WI38 (cell line): ENCODE data around the gene SHBG.

Experiments used
- H3K4me3 ChIP-seq: 2 replicates; pipeline ENCODE4 v1.5.1; 2011; ENCODE audit warnings: low read depth, mild to moderate bottlenecking, control low read depth, low read length
- TF ChIP-seq, protein P1 (sequence below): IDR thresholded peaks from 2 replicates; pipeline ENCODE4 v1.5.1; 2012; ENCODE audit warnings: low read depth, mild to moderate bottlenecking, control low read depth, low read length

The SHBG gene

DNA sequence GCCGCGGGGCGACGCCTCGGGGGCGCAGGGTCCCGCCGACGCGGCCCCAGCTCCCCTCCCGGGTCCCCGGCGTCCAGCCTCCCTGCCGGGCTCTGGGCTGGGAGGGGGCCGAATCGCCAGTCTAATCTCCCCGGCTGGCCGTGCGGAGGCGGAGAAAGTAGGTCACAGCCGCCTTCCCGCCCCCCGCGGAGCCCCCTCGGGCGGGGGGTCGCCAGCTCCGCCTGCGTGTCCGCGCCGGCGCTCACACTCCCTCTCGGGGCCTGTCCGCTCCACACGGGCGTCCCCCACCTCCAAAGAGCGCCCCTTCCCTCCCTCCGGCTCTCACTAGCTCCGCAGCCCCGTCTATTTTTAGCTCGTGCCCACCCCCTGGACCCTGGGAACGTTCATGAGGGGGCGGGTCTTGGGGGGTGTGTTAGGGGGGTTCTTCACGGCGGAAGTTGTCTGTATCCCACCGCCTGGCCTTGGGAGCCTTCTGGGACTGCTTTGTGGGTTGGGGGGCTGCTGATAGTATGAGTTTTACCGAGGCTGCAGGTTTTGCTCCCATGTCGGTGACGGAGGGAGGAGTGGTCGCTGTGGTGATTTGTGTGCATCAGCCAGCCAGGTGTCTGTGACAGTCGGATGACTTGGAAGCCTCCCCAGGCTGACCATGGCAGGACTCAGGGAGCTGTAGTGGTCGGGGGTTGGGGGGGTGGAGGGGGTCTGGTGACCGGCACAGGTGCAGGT lies 21.9 kb downstream of the SHBG start:
- TF ChIP-seq, protein P1, sequence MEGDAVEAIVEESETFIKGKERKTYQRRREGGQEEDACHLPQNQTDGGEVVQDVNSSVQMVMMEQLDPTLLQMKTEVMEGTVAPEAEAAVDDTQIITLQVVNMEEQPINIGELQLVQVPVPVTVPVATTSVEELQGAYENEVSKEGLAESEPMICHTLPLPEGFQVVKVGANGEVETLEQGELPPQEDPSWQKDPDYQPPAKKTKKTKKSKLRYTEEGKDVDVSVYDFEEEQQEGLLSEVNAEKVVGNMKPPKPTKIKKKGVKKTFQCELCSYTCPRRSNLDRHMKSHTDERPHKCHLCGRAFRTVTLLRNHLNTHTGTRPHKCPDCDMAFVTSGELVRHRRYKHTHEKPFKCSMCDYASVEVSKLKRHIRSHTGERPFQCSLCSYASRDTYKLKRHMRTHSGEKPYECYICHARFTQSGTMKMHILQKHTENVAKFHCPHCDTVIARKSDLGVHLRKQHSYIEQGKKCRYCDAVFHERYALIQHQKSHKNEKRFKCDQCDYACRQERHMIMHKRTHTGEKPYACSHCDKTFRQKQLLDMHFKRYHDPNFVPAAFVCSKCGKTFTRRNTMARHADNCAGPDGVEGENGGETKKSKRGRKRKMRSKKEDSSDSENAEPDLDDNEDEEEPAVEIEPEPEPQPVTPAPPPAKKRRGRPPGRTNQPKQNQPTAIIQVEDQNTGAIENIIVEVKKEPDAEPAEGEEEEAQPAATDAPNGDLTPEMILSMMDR, result no peak
- H3K4me3 ChIP-seq, result no peak overlapping the region

DNA sequence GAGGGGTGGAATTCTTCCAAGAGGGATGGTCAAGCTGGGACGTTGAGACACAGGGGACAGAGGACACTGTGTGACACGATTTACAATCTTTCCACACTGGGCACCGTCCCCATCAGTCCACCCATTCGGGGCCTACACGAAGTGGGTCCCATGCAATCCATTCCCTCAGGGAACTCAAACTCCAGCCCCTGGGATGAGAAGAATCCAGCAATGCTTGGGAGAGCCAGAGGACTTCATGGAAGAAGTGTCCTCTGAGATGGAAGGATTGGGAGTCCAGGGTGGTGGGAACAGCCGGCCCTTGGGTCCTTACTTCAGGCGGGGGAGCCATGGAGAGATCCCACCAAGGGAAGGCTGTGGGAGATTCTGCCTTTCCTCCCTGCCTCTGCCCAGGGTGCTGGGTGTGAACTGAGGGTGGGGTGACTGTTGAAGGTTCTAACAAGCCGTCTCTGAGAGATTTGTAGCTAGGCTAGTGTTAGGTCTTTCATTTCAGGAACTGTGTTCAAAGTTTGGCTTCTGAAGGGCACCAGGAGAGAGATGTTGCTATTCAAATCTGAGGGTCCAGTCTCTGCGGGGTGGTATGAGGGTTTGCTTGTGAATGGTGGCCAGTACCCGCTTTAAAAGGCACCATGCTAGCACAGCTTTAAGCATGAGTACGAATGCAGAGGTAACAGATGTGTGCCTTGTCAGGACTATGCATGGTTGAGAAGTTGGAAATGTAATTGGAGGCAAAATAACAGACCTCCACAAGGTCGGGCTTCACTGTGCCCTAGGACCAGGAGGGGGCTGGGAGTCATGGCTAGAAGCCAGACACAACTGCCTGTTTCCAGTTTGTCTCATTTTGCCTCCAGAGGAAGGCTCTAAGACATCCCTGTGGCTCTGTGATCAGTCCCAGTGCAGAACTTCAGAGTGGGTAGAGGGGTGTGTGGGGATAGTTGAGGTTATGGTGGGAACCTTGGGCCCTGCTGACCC lies 22.7 kb downstream of the SHBG start:
- H3K4me3 ChIP-seq, result no peak overlapping the region
- TF ChIP-seq, protein P1, result no peak

DNA sequence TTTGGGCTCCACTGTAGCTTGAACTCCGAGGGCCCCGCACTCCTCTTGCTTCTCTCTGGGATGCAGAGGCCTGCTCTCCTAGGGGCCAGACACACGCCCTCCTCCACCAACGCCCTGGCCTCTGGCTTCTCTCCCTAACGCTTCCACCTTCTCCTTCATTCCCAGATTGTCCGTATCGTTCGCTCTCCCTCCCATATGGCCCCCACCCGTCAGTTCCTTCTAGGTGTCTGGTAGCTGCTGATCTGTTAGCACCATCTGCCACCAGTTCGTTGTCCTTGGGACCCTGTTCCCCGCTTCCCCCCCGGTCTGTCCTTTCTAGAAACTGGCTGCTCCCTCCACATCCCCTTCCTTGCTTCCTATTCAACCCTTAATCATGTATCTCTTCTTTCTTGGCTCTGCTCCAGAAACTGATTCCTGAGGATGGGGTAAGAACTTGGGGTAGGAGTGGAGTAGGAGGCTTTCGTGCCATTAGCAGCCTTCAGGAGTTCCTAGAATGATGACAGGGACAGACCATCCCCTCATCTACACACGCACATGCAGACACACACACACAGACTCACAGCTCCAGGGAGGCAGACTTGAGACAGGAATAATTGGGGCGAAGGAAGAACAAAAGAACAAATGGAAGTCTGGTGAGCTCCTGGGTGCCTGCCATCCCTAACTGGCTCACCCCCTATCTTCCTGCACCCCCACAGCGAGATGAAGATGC lies 25.1 kb downstream of the SHBG start:
- TF ChIP-seq, protein P1, result no peak
- no peak overlapping the region for H3K4me3 ChIP-seq

DNA sequence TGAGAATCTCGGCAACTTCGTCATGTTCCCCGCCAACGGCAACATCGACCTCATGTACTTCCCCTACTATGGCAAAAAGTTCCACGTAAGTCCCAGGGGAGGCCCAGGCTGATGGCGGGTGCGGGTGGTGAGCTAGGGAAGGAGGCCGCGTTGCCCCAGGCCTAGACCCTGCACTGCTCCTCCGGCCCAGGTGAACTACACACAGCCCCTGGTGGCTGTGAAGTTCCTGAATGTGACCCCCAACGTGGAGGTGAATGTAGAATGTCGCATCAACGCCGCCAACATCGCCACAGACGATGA lies 25.6 kb downstream of the SHBG start:
- TF ChIP-seq, protein P1, result no peak

DNA sequence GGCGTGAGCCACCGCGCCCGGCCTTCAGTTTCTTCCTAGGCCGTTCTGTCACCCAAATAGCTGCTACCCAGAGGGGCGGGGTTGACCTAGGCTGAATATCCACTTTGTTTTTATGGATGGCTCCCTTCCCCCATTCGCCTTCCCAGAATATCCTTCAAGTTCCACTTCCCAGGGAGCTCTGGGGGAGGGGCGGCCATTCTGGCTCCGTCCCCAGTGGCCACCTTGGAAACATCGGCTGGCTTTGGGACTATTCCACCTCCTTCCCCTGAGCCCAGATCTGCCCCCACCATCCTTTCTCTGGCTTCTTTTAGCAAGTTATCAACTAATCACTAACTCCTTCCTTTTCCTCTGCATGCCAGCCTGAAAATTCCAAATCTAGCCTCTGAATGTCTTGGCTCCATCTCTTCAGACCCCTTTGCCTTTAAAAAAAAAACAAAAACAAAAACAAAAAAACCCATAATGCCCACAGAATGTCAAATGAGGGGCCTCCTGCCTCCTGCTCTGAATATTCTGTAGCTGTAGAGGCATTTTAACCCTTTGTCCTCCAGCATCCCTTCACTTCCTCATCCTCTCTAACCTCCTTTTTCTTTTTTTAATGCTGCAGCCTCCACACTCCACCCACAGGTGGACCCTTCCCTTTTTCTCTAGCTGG lies 27.1 kb downstream of the SHBG start:
- H3K4me3 ChIP-seq, result no peak overlapping the region
- TF ChIP-seq, protein P1, result no peak

More for the DNA sequence above, 25.6 kb downstream of the SHBG start:
- no peak overlapping the region for H3K4me3 ChIP-seq

DNA sequence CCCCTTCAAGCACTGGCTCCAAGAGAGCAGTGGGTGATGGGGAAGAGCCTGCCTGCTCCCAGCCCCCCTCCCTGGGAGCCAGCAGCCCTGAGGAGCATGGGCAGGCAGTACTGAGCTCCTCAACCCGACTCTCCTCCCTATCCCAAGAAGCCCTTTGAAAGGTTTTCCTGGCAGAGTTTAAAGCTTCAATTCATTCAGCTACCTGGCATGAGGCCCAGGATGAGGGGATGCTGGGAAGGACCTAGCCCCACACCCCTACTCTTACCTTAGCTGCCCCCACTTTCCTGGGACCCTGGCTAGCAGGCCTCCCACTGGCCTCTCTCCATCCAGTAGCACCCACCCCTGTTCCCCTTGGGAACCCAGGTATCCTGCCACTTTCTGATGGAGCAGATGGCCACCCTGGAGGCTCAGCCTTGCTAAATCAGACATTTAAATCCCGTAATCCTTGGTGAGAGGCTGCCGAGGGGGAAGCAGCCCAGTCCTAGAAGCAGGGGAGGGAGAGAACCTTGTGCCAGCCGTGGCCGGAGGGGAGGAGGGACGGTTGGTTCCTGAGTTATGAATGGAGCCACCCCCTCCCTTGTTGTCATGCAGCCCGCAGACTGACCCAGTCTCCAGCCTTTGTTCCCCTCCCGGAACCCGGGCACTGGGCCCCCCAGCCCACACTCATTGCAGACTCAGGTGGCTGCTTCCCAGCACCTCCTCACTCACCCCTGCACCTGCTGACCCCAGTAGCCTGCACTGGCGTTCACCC lies 37.9 kb downstream of the SHBG start:
- TF ChIP-seq, protein P1, result no peak
- no peak overlapping the region for H3K4me3 ChIP-seq
